ENCODE results near the gene GTPBP4.

GTPBP4 gene

DNA sequence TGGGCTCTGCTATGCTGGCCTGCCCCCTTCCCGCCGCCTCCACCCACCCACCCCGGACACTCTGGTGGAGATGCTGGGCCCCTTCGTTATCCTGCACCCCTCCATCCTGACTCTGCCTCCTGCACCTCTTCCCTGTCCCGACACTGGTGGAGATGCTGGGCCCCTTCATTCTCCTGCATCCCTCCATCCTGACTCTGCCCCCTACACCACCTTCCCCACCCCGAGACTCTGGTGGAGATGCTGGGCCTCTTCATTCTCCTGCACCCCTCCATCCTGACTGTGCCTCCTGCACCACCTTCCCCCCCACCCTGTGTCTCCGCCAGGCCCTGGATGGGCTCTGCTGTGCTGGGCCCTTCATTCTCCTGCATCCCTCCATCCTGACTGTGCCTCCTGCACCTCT, 22.5 kb downstream of the GTPBP4 start:
- Histone ChIP-seq H3K79me2 (ENCODE audit: insufficient read depth, low read length) (no peaks in the 10 kb centered on the region), H2AFZ (ENCODE audit: low read length) (no peak overlapping the region), H3F3A (ENCODE audit: insufficient read depth, low read length) (no peaks in the 10 kb centered on the region), H4K20me1 (ENCODE audit: insufficient read depth, low read length) (no peaks in the 10 kb centered on the region), H3K9me2 (ENCODE audit: low read depth, low read length) (no peaks in the 10 kb centered on the region), H3K4me3 (ENCODE audit: low read depth, low read length, poor library complexity, severe bottlenecking) (no peak overlapping the region), H3K27me3 (ENCODE audit: insufficient read depth, low read length) (no peaks in the 10 kb centered on the region), H3K36me3 (ENCODE audit: insufficient read depth, low read length) (peaks cover 92% of the 10 kb centered on the region), H3K9me3 (ENCODE audit: low read length) (no peaks in the 10 kb centered on the region), H3K27ac (ENCODE audit: low read depth, low read length, poor library complexity, severe bottlenecking) (no peak overlapping the region), H3K4me1 (ENCODE audit: insufficient read depth, low read length, severe bottlenecking) (no peaks in the 10 kb centered on the region), H3K9ac (ENCODE audit: low read length) (no peak overlapping the region), H3K4me2 (ENCODE audit: low read length) (no peak overlapping the region)
- no peak for TF ChIP-seq EZH2 (IDR thresholded peaks at IDR 0.05; ENCODE audit: borderline replicate concordance, low read length)
- TF ChIP-seq, protein P1, sequence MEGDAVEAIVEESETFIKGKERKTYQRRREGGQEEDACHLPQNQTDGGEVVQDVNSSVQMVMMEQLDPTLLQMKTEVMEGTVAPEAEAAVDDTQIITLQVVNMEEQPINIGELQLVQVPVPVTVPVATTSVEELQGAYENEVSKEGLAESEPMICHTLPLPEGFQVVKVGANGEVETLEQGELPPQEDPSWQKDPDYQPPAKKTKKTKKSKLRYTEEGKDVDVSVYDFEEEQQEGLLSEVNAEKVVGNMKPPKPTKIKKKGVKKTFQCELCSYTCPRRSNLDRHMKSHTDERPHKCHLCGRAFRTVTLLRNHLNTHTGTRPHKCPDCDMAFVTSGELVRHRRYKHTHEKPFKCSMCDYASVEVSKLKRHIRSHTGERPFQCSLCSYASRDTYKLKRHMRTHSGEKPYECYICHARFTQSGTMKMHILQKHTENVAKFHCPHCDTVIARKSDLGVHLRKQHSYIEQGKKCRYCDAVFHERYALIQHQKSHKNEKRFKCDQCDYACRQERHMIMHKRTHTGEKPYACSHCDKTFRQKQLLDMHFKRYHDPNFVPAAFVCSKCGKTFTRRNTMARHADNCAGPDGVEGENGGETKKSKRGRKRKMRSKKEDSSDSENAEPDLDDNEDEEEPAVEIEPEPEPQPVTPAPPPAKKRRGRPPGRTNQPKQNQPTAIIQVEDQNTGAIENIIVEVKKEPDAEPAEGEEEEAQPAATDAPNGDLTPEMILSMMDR (IDR thresholded peaks at IDR 0.05; ENCODE audit: low read length) = no peak

DNA sequence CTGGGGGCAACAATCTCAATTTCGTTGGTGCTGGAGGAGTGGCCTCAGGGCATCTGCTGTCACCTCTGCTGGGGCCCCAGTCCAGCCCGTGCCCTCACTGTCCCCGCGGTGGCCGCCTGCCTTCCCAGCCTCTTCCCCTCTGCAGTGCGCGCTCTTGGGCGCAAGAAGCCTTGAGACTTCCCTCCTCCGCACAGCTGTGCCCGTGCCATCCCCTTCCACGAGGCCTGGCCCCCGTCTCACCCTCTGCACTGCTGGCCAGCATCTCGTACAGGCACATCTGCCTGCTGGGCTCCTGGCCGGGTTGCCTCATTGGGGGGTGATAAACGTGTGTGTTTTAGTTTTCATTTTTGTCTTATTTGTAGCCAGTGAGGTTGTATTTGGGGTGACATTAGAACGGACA, 23.5 kb downstream of the GTPBP4 start:
- no peaks in the 10 kb centered on the region for H3F3A ChIP-seq (ENCODE audit: insufficient read depth, low read length)
- H4K20me1 ChIP-seq (ENCODE audit: insufficient read depth, low read length) = no peaks in the 10 kb centered on the region
- H3K27me3 ChIP-seq (ENCODE audit: insufficient read depth, low read length) = no peaks in the 10 kb centered on the region
- no peaks in the 10 kb centered on the region for H3K9me3 ChIP-seq (ENCODE audit: low read length)
- H3K4me1 ChIP-seq (ENCODE audit: insufficient read depth, low read length, severe bottlenecking) = no peaks in the 10 kb centered on the region
- no peak overlapping the region for H3K4me2 ChIP-seq (ENCODE audit: low read length)
- no peak overlapping the region for H3K9ac ChIP-seq (ENCODE audit: low read length)
- no peak overlapping the region for H3K4me3 ChIP-seq (ENCODE audit: low read depth, low read length, poor library complexity, severe bottlenecking)
- no peak overlapping the region for H3K27ac ChIP-seq (ENCODE audit: low read depth, low read length, poor library complexity, severe bottlenecking)
- TF ChIP-seq, protein P1 (IDR thresholded peaks at IDR 0.05; ENCODE audit: low read length) = no peak
- TF ChIP-seq EZH2 (IDR thresholded peaks at IDR 0.05; ENCODE audit: borderline replicate concordance, low read length) = no peak
- no peak overlapping the region for H2AFZ ChIP-seq (ENCODE audit: low read length)
- peaks cover 92% of the 10 kb centered on the region for H3K36me3 ChIP-seq (ENCODE audit: insufficient read depth, low read length)
- no peaks in the 10 kb centered on the region for H3K79me2 ChIP-seq (ENCODE audit: insufficient read depth, low read length)
- no peaks in the 10 kb centered on the region for H3K9me2 ChIP-seq (ENCODE audit: low read depth, low read length)

DNA sequence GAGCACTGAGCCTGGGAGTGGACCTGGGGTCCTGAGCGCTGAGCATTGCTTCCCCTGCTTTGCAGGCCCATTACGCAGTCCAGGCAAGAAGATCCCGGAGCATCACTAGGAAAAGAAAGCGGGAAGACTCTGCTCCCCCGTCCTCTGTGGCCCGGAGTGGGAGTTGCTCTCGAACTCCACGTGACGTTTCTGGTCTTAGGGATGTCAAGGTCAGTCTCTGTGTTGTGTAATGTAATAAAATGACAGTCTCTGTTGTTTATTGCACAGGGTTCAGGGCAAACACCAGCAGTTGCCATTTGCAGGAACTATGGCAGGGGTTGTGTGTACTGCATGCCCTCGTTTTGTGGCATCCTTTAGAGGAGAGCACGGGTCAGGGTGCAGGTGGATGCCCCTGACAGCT, 27.5 kb downstream of the GTPBP4 start:
- H3K4me2 ChIP-seq (ENCODE audit: low read length) = no peak overlapping the region
- no peaks in the 10 kb centered on the region for H3K79me2 ChIP-seq (ENCODE audit: insufficient read depth, low read length)
- H3K4me1 ChIP-seq (ENCODE audit: insufficient read depth, low read length, severe bottlenecking) = no peaks in the 10 kb centered on the region
- H3K27ac ChIP-seq (ENCODE audit: low read depth, low read length, poor library complexity, severe bottlenecking) = no peak overlapping the region
- H3K27me3 ChIP-seq (ENCODE audit: insufficient read depth, low read length) = no peaks in the 10 kb centered on the region
- no peaks in the 10 kb centered on the region for H4K20me1 ChIP-seq (ENCODE audit: insufficient read depth, low read length)
- H3K4me3 ChIP-seq (ENCODE audit: low read depth, low read length, poor library complexity, severe bottlenecking) = no peak overlapping the region
- no peak overlapping the region for H2AFZ ChIP-seq (ENCODE audit: low read length)
- H3K9ac ChIP-seq (ENCODE audit: low read length) = no peak overlapping the region
- no peaks in the 10 kb centered on the region for H3K9me3 ChIP-seq (ENCODE audit: low read length)
- TF ChIP-seq EZH2 (IDR thresholded peaks at IDR 0.05; ENCODE audit: borderline replicate concordance, low read length) = no peak
- TF ChIP-seq, protein P1 (IDR thresholded peaks at IDR 0.05; ENCODE audit: low read length) = no peak
- H3K9me2 ChIP-seq (ENCODE audit: low read depth, low read length) = no peaks in the 10 kb centered on the region
- peaks cover 87% of the 10 kb centered on the region for H3K36me3 ChIP-seq (ENCODE audit: insufficient read depth, low read length)
- no peaks in the 10 kb centered on the region for H3F3A ChIP-seq (ENCODE audit: insufficient read depth, low read length)
